ENCODE data around the gene CSNK1A1L. TPM values are rescaled to one million over a fixed set of nuclear protein-coding genes. Genes with fewer than 3 reads are reported as not detected.

Gene CSNK1A1L
- total and polyA plus RNA-seq, 2 of the 13 experiments (the other 11 are each of a cell fraction or from before 2014, with no cell fraction given) = not detected

GRCh38 chr13:37143911-37144310, 38.4 kb upstream of the CSNK1A1L start:
- FAIRE-seq (no peak), DNase-seq (ENCODE audit: low spot score) (no peak), ATAC-seq (no peak)
- Histone ChIP-seq H3K4me3 (replicated peaks in 1 of 3; ENCODE audit: insufficient read depth in 1 of 3, low read depth in 2 of 3, low read length in 3 of 3) (no peak overlapping the region), H4K20me1 (ENCODE audit: insufficient read depth, low read length) (no peaks in the 10 kb centered on the region), H2AFZ (ENCODE audit: low read length) (no peak overlapping the region), H3K9me3 (ENCODE audit: low read length) (no peaks in the 10 kb centered on the region), H3K27me3 (ENCODE audit: control insufficient read depth in 1 of 2, insufficient read depth in 2 of 2, low read length in 2 of 2) (no peaks in the 10 kb centered on the region), H3K27ac (ENCODE audit: extremely low read length, insufficient read depth, low read length) (no peak overlapping the region), H3K4me2 (ENCODE audit: low read depth, low read length) (no peak overlapping the region), H3K9ac (ENCODE audit: insufficient read depth, low read depth, low read length) (no peak overlapping the region), H3K36me3 (replicated peaks in 1 of 2; ENCODE audit: control insufficient read depth in 1 of 2, insufficient read depth in 2 of 2, low read length in 2 of 2) (no peaks in the 10 kb centered on the region), H3K4me1 (ENCODE audit: insufficient read depth, low read length) (no peaks in the 10 kb centered on the region), H3K79me2 (ENCODE audit: insufficient read depth, low read length) (no peaks in the 10 kb centered on the region)
- in situ Hi-C loops (cut with HindIII; ENCODE audit: extremely low pct_ligation_motif_present, low pct_unique_long_range_greater_than_20kb) (no loop called here), intact Hi-C loops (cut with micrococcal nuclease; ENCODE audit: unreplicated experiment) (no loop called here)
- CTCF ChIA-PET (ENCODE audit: low intra/inter-chr PET ratio, low total read pairs) = no interaction called here
- WGBS (ENCODE audit: low lambda C conversion rate) = 0% methylated on average over 1 of the region's 1 CpG
- POLR2A ChIA-PET = no interaction called here
- TF ChIP-seq THAP8 (CRISPR knock-in tag; IDR thresholded peaks at IDR 0.05; ENCODE audit: borderline replicate concordance) = no peak
- TF ChIP-seq MXD1 (CRISPR knock-in tag; IDR thresholded peaks at IDR 0.05) = no peak
- TF ChIP-seq TBL1XR1 (IDR thresholded peaks at IDR 0.05; ENCODE audit: borderline replicate concordance, low read length, partially characterized antibody) = no peak
- TF ChIP-seq KLF11 (CRISPR knock-in tag; IDR thresholded peaks at IDR 0.05) = no peak
- no peak for TF ChIP-seq ARID4A (CRISPR knock-in tag; IDR thresholded peaks at IDR 0.05; ENCODE audit: borderline replicate concordance)
- TF ChIP-seq SOX5 (CRISPR knock-in tag; IDR thresholded peaks at IDR 0.05; ENCODE audit: borderline replicate concordance) = no peak
- no peak for TF ChIP-seq ZNF563 (CRISPR knock-in tag; IDR thresholded peaks at IDR 0.05)
- TF ChIP-seq CTCF (CRISPR knock-in tag; IDR thresholded peaks at IDR 0.05) = no peak
- no TSS peak for BruUV-seq (replicated peaks)
